Measurements from ENCODE around the gene ING5.
A peak's percentile ranks its signal among the peaks of the same experiment; 100 is the strongest.
"Not testable (repeated sequence)": the region's sequence is repeated elsewhere in the genome, so short reads cannot be mapped to it uniquely, and the experiment has no call there.

The ING5 gene

DNA sequence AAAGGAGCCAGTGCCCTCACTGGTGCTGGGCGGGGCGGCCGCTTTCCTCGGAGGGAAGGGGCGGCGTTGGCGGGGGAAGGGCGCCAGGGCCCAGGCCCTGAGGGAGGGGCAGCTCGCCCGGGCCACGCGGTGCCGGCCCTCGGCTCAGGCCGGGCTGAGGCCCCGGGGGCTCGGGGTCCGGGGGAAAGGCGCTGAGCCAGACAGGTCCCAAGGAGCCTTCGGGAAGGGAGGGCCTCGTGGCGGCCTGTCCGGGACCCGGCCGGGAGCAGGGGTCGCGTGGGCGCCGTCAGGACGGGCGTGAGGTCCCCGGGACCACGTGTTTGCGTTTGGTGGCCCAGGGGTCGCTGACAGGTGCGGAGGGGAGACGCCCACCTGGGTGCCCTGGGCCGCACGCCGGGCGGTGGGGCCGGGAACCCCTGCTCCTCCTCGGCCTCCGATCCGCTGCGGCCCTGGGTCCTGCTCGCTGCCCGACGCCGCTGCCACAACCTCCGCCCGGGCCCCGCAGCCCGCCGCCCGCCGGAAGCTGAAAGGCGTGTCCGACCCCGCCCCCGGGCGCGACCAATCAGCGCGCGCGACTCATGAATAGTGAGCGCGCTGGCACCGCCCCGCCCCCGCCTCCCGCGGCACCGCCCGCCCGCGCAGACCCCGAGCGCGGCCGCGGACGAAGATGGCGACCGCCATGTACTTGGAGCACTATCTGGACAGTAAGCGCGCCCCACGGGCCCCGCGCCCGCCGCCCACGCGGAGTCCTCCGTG, at the start of gene ING5:
TSS of gene ING5 (plus strand) at position 641 of the 756 bp plus-strand sequence. CDS start at position 668, 27 bp downstream.
- peak; percentile 87 for DNase-seq (ENCODE audit: low spot score)

DNA sequence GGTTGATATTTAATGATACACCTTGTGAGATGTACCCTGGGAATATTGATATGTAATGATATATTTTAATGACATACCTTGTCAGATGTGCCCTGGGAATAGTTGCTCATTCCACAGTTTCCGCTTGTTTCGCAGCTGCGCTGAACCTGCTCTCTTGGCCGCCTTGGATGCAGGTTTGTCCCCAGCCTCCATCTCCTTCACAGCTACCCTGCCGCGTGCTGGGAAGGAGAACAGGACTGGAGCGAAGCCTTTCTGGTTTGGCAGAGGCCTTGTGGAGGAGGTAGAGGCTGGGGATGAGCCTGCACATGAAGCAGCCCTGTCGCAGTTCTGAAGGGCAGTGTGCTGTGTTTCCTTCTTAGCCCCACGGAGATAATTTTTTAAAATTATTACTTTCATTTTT, 49.7 kb upstream of the ING5 start:
- DNase-seq (ENCODE audit: low spot score), result no peak

DNA sequence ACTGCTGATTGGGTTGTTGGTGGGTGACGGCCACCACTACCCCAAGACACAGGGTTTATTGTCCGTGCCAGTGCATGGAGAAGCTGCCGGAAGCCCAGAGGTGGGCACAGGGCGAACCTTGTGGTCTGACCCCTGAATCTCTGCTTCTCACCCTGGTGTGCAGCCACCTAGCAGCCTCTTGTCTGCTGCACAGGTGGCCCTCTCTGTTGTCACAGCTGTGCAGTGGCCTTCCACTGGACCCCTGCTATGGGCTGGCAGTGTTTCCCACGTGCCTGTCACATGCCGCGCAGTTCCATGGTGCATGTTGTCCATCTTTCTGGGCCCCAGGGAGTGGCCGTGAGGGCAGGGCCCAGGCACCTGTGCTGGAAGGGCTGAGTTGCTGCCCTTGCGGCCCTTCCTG, 49.1 kb upstream of the ING5 start:
- no peak for DNase-seq (ENCODE audit: low spot score)

DNA sequence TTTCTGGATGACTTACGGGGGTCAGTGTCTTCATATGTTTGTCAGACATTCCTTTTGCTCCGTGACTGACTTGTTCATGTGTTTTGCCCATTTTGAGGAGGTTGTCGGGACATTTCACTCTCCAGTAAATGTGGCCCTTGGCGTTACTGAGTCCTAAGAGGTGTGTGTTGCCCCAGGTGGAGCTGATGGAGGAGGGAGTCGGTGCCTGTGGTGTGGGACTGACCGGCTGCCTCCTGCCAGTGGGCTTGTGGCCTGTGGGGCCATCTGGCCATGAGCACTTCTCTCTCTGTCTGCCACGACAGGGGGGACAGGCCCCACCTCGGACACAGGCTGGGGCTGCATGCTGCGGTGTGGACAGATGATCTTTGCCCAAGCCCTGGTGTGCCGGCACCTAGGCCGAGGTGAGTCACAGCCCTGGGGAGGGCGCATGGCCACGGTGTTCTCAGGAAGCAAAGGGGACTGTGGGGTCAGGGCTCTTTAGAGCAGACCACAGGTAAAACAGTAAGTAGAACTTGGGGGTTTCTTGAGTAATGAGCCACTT, 48.6 kb upstream of the ING5 start:
- DNase-seq (ENCODE audit: low spot score), result no peak

DNA sequence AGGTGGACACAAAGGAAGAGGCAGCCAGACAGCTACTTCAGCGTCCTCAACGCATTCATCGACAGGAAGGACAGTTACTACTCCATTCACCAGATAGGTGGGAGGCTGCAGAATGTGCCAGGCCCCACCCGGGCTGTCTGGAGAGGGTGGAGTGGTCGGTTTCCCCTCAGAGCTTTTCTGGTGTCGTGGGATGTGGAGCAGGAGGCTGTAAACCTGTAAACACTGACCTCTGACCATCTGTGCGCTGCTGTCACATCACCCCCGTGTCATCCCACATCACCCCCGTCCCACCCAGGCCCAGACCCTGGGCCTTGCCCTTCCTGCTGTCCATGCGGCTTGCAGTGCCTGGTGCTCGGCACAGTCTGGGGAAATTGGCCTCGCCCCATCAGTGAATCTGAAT, 47.3 kb upstream of the ING5 start:
- DNase-seq (ENCODE audit: low spot score), result no peak

DNA sequence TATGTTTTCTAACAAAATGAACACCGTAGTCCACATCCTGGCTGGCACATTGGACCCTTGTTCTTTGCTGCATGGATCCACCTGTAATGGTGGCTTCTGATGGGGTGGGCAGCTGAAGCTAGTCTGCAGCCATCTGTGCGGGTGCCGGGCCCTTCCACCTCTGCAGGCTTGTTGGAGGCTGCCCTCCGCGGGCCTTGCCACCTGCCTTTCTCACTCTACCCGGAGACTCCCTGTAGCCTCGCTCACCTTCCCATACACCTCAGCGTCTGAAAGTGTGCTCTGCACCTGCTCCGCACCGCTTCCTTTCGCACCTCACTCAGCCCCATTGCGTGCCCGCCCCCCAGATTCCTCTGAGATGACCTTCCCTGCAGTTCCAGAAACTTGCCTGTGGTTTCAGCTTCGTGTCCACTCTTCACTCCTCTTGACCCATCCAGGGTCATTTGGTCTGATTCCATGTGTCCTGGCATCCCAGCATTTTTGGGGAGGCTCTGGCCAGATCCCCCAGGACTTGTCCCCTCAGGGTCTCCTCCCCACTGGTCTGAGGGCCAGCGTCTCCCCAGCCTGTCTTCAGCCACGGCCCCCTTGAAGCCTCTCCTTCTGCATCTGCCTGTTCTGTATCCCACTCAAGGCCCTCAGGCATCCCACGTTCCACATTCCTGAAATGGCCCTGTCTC, 46.2 kb upstream of the ING5 start:
- no peak for DNase-seq (ENCODE audit: low spot score)

DNA sequence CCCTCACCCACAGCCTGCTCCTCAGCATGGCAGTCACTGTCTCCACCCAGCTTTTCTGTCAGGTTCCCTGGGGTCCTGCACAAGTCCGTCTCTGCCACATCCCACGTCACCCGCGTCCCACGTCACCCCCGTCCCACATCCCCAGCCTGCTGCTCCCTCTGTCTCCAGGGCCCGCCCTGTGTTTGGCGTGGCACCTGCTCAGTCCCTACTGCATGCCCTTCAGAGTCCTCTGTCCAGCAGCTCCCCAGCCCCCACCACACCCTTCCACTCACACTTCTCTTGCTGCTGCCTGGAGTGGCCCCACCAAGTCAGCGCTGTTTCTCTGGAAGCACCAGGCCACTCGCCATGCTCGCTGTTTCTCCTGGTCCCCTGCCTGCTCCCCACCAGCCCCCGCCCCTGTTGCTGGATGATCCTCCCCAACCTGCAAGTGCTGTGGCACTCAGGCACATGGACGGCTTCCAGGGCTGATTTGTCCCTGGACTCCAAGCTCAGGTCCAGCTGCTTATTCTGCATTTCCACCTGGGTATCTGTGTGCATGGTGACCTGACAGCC, 45.6 kb upstream of the ING5 start:
- no peak for DNase-seq (ENCODE audit: low spot score)

DNA sequence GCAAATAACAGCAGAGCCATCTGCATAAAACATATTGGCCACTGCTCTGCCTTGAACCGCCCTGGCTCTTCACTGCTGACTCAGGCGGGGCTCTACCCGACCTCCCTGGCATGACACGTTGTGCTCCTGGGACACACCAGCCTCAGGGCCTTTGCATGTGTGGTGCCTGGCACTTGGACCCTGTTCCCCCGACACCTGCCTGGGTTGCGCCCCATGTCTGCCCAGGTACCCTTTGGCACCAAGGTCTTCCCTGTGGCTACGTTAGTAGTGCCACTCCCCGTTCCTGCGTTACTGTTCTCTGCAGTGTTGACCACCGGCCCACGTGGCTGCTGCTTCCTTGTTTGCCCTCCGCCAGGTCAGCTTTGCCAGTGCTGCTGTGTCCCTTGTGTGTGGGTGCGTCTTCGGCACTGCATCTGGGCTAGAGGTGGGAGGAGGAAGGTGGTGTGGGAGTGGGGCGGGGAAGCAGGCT, 44.0 kb upstream of the ING5 start:
- no peak for DNase-seq (ENCODE audit: low spot score)

DNA sequence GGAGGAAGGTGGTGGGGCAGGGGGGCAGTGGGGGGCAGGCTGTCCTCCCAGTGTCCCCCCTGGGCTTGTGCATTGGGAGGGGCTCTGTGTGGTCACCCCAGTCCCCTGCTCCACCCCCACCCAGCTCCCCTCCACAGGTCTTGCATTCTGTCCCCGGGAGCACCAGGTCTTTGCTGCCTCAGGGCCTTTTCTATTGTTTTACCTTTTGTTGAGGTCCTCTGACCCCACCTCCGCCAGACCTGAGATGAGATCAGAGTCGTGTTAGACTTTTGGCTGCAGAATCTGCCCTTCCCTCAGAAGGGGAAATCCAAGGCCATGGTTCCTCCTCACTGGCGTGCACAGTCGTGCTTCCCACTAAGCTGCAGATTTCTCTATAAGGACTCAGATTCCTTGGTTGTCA, 43.5 kb upstream of the ING5 start:
- no peak for DNase-seq (ENCODE audit: low spot score)

DNA sequence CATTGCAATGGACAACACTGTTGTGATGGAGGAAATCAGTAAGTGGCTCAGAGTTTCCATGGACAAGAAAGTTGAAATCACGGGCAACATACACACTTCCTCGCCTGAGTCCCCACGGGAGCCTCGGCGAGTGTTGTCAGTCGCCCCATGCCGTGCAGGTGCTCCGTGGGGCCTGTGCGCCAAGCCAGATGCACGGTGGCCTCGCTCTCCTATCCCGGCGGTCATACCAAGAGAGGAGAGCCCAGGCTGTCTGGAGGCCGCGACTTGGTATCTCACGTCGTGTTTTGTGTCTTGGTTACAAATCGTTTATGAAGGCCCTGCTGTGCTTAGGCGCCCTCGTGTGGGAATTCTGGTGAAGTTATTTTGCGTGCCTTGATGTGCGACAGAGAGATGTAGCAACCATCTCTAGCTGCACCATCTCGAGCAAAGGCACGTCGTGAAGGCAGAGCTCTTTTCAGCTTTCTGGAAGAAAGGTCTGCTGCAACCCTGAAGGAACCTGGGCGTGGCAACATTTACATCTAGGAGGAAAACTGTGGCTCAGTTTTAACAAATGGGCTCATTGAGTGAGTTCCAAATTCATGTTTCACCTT, 42.6 kb upstream of the ING5 start:
- DNase-seq (ENCODE audit: low spot score), result peak; percentile 66

DNA sequence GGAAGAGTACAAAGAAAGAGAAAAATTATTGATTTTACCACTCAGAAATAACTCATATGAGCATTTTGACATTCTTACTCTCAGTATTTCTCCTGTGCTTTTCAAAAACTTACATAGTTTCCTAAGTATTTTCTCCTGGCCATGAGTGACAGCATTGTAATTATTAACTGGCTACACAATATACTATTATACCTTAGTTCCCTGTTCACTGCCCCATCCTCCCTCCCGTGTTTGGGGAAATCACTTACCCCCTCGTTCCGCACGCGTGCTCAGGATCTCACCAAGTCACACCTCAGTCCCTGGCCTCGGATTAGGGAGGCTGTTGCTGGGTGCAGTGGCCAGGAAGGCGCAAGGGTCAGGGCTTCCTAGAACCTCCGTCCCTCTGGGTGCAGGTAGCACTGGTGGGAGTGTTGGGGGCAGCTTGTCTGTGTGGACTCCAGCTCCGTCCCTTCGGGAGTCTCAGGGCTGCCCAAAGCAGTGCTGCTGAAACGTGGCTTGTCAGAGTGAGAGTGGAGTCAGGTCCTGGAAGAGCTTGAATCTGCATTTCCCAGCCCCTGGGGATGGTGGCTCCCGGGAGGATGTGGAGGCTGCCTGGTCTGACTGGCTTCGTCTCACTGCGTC, 41.1 kb upstream of the ING5 start:
- no peak for DNase-seq (ENCODE audit: low spot score)

DNA sequence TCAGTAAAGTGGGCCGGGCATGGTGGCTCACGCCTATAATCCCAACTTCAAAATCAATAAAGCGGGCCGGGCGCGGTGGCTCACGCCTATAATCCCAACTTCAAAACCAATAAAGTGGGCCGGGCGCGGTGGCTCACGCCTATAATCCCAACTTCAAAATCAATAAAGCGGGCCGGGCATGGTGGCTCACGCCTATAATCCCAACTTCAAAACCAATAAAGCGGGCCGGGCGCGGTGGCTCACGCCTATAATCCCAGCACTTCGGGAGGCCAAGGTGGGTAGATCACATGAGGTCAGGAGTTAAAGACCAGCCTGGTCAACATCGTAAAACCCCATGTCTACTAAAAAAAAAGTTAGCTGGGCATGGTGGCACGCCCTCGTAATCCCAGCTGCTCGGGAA, 39.1 kb upstream of the ING5 start:
- not testable (repeated sequence) for DNase-seq (ENCODE audit: low spot score)

DNA sequence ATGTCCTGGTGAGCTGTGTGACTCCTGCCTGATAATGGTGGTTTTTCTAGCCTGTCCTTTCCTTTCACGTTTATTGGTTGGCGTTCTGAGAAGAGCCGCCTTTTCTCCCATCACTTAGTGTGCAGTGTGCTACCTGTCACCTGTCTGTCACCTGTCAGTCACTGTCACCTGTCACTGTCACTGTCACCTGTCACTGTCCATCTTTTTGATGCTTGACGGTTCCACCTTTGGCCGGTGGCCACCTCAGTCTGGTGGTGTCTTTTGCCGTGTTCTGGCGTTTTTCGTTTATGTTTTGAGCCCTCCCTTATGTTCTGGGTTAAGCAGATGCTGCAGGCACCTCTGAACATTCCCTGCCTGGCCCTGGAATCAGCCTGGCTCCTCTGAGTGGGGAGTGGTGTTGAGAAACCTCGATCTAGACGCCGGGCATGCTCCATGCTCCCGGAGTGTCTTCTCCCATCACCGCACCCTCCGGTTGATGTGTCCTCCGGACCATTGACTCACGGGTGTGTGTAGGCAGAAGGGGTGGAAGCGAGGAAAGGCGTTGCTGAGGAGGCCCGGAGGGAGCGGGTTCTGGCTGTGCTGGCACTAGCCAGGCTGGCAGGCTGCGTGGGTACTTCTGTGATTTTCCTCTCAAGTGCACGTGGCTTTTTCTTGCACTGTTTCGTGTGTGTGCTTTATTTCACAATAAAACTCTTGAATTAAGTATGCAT, 36.0 kb upstream of the ING5 start:
- no peak for DNase-seq (ENCODE audit: low spot score)

DNA sequence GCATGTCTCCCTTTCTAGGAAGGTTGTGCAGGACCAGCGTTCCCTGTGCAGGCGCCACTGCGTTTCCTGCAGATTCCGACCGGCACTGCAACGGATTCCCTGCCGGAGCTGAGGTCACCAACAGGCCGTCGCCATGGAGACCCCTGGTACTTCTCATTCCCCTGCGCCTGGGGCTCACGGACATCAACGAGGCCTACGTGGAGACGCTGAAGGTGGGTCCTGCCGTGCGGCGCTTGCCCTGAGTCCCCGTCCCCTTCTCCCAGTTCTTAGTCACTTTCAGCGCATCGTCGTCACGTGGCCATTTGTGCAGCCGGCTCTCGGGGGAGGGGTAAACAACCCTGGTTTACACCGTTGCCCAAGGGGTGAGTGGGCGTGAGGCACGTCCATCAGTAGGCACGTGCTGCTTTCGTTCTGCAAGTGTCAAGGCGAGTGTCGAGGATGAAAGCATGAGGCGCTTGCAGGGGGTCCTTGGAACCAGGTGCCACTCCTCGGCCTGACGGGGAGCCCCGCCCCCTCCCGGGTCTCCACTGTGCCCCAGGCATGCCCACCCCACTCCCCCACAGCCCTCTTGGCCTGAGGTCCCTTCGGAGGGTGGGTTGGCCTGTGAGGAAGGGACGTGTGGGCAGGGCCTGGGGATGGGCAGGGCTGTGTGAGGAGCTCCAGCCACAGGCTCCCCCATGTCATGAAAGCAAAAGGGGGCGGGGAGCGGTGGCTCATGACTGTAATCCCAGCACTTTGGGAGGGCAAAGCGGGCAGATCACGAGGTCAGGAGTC, 35.0 kb upstream of the ING5 start:
- DNase-seq (ENCODE audit: low spot score), result no peak

DNA sequence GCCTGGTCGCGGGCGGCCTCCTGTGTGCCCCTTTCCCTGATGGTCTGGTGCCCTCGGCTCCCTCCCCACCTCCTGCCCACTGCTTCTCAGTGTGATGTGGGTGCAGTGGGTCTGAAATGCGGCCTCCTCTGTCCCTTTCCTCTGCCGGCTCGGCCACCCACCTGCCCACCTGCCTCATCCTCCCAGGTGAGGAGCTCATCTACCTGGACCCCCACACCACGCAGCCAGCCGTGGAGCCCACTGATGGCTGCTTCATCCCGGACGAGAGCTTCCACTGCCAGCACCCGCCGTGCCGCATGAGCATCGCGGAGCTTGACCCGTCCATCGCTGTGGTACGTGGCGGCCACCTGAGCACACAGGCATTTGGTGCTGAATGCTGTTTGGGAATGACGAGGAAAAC, 33.5 kb upstream of the ING5 start:
- DNase-seq (ENCODE audit: low spot score), result no peak

DNA sequence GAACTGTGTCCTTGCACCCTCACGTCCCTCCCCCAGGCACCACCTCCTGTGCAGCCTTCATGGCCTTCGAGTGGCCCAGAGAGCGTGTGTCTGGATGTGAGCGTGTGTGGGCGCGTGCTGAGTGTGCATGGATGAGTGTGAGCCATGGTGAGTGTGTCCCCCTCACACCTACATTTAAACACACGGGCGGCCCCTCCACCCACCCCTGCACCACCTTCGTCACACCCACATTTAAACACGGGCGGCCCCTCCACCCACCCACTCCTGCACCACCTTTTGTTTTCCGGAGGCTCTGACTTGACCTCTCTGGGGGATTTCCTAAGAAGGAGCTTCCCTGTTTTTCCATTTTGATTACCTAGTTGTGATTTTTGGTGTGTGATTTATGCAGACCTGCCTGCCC, 33.0 kb upstream of the ING5 start:
- DNase-seq (ENCODE audit: low spot score), result no peak

DNA sequence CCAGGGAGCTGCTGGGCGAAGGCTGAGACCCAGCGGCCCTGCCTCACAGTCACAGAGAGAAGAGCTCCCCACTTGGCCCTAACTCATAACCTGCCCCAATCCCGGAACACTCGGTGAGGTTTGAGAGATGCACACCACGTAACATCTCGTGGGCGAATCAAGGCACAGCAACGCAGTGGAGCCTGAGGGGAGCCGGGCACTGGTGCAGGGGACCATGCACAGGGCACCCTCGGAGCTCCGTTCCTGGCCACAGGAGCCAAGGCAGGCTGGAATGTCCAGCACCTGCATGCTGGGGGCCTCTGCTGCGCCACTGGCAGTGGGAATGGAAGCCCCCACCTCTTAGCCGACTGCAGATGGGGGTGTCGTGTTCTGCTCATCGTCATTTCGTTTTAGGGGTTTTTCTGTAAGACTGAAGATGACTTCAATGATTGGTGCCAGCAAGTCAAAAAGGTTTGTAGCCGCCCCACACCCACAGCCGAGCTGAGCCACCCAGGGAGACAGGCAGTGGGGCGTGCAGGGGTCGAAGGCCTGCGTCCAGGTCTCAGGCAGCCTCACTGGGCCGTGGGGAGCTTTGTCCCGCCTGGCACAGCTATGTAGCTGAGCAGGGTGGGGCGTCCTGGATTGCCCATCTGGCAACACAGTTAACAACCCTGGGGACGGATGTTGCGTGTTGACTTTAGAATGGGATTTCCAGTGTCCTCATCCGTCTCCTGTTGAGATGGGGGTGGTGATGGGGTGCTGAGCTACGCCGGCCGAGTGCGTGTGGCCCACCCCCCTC, 31.3 kb upstream of the ING5 start:
- no peak for DNase-seq (ENCODE audit: low spot score)

DNA sequence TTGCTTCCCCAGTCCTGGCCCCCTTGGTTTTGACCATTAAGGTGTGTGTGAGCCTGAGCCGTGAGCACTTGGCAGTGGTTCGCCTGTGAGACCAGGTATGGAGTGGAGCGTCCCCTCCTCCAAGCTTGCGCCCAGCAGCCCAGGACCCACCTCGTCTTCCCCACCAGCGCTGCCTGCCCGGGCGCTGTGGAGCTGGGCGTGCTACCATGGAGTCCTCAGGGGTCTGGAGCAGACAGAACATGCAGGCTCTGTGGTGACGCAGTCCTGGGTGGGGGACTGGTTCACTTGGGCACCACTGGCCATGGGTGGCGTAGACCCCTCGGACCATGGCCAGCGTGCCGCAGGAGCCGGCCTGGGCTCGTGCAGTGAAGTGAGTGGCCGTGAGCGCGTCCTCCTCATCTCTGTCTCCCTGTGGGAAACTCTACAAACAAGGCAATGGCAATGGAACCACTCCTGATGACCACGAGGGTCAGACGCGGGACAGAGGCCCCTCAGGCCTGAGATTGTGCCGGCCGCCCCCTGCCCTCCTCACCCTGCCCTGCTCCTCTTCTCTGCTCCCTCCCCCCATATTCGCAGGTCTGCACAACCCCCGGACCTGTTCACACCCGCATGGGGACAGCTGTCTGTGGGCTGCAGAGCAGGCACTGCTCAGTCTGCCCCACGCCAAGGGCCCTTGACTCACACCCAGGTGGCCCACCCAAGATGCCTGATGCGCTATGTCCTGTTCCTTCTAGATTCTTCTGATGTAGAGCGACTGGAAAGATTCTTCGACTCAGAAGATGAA, 30.2 kb upstream of the ING5 start:
- DNase-seq (ENCODE audit: low spot score), result no peak
